Measurements from ENCODE around the gene PLRG1.

DNA sequence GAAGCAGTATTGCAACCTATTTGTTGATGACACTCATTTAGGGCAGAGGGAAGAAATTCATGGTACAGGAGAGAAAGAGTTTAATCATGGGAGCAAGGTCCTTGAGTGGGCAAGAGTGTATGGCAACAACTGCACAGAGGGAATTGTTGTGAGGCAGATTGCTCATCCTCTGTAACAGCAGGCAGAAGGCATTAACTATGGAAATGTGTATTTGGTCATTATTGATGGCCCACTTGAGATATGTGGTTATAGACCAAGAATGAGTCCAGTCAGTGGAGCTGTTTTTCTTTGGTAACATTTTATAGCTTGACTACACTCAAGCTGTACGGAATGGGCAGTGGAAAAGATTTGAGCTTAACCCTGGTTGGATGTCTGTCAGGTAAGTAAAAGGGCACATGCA, 15.9 kb downstream of the PLRG1 start:
- TF ChIP-seq CTCF (conservative IDR thresholded peaks at IDR 0.05 in 1 of 2, IDR thresholded peaks at IDR 0.05 in 1 of 2; ENCODE audit: extremely low read depth in 1 of 2, insufficient read depth in 1 of 2, low read depth in 1 of 2, low read length in 2 of 2) (no peak), EZH2 (IDR thresholded peaks at IDR 0.05; ENCODE audit: borderline replicate concordance, low read length) (no peak)
